Stimulated activated CD8-positive, alpha-beta memory T cell treated with anti-CD3 and anti-CD28 coated beads, Interleukin-15, amount 100 ng/mL, for 48 hours (primary cell): Measurements from ENCODE around the gene SEC61B.
"Not testable (repeated sequence)": the region's sequence is repeated elsewhere in the genome, so short reads cannot be mapped to it uniquely, and the experiment has no call there.

Source experiments
- DNase-seq, 2 donors: peaks; one replicate each; pipeline ENCODE4 v3.0.0-alpha.2; 2020; ENCODE audit warnings: low read depth in 2 of 2

The SEC61B gene

GRCh38 chr9:99190597-99191283 lies 31.3 kb upstream of the SEC61B start:
- DNase-seq = no peak

- no peak for DNase-seq
Observed at GRCh38 chr9:99192786-99193465, 29.2 kb upstream of the SEC61B start.

GRCh38 chr9:99193466-99193821 lies 28.6 kb upstream of the SEC61B start:
- no peak for DNase-seq

- DNase-seq = not testable (repeated sequence)
Observed at GRCh38 chr9:99196484-99196883, 25.6 kb upstream of the SEC61B start.

- DNase-seq = no peak
Observed at GRCh38 chr9:99197124-99197630, 24.9 kb upstream of the SEC61B start.

- DNase-seq = no peak
Observed at GRCh38 chr9:99197987-99198386, 24.1 kb upstream of the SEC61B start.

- DNase-seq = no peak
Observed at GRCh38 chr9:99199938-99200539, 22.0 kb upstream of the SEC61B start.

GRCh38 chr9:99201603-99202002 lies 20.5 kb upstream of the SEC61B start:
- no peak for DNase-seq

- DNase-seq = no peak
Observed at GRCh38 chr9:99210572-99210971, 11.5 kb upstream of the SEC61B start.

GRCh38 chr9:99211746-99212145 lies 10.3 kb upstream of the SEC61B start:
- no peak for DNase-seq

GRCh38 chr9:99213197-99213596 lies 8.9 kb upstream of the SEC61B start:
- no peak for DNase-seq

GRCh38 chr9:99216073-99216472 lies 6.0 kb upstream of the SEC61B start:
- DNase-seq = no peak

GRCh38 chr9:99220011-99220410 lies 2.1 kb upstream of the SEC61B start:
- DNase-seq = no peak

GRCh38 chr9:99221266-99221620 lies 839 bp upstream of the SEC61B start:
- no peak for DNase-seq

GRCh38 chr9:99222416-99223270 lies 561 bp downstream of the SEC61B start:
- no peak for DNase-seq

- DNase-seq = no peak
Observed at GRCh38 chr9:99224445-99224844, 2.4 kb downstream of the SEC61B start.

GRCh38 chr9:99226054-99226453 lies 4.0 kb downstream of the SEC61B start:
- DNase-seq = no peak

- DNase-seq = no peak
Observed at GRCh38 chr9:99230206-99230605, 8.1 kb downstream of the SEC61B start.

GRCh38 chr9:99231711-99232110 lies 9.6 kb downstream of the SEC61B start:
- DNase-seq = no peak

- DNase-seq = no peak
Observed at GRCh38 chr9:99234618-99235017, 12.5 kb downstream of the SEC61B start.

- no peak for DNase-seq
Observed at GRCh38 chr9:99235069-99235468, 13.0 kb downstream of the SEC61B start.
